Posterior vena cava (tissue), 2 donors: ENCODE data around the gene C16orf90. TPM values are rescaled to one million over a fixed set of nuclear protein-coding genes. Genes with fewer than 3 reads are reported as not detected.
"Not testable (repeated sequence)": the region's sequence is repeated elsewhere in the genome, so short reads cannot be mapped to it uniquely, and the experiment has no call there.

Experiments used
- DNase-seq: peaks from one replicate; pipeline ENCODE4 v3.0.0-alpha.2; 2020; ENCODE audit warnings: low spot score
- intact Hi-C, 2 donors: fragments of 100-400 bp; cut with DNase I; formaldehyde crosslinking; loops; one replicate each; pipeline versions ENCODE4 v1.14.1 to v1.14.2; 2022 to 2023
- total RNA-seq, 2 donors: library from RNA; stranded (reverse); fragmentation: NEBNext Ultra II Directional; extraction: Animal tissue kit (Norgen Biotek cat#: 25700); gene quantifications; one replicate each; pipeline ENCODE4 v1.2.1, GENCODE V29; 2021
- donor health status: DM: yes; HTN: yes; CAD: no.
- donor health status: DM: yes; HTN: yes; CAD: no.

C16orf90 gene
- total RNA-seq, 2 donors from 2014 or later, result not detected

GRCh38 chr16:3515897-3516296, 20.6 kb upstream of the C16orf90 start:
- intact Hi-C loops, result no loop called here
- DNase-seq, result no peak

DNA sequence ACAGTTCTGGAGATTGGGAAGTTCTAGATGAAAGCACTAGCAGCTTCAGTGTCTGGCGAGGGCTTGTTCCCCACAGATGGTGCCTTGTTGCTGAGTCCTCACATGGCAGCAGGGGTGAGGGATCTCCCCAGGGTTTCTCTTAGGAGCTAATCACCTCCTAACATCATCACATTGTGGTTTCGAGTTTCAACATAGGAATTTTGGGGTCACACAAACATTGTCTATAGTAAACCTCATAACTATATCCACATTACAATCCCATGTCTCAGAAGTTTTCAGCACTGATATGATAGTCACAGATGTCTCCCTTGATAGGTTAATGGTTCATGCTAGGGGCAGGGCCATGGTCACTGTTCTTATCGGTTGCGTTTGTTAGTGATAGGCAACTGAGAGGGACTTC, 19.3 kb upstream of the C16orf90 start:
- DNase-seq, result no peak
- intact Hi-C loops, result no loop called here

DNA sequence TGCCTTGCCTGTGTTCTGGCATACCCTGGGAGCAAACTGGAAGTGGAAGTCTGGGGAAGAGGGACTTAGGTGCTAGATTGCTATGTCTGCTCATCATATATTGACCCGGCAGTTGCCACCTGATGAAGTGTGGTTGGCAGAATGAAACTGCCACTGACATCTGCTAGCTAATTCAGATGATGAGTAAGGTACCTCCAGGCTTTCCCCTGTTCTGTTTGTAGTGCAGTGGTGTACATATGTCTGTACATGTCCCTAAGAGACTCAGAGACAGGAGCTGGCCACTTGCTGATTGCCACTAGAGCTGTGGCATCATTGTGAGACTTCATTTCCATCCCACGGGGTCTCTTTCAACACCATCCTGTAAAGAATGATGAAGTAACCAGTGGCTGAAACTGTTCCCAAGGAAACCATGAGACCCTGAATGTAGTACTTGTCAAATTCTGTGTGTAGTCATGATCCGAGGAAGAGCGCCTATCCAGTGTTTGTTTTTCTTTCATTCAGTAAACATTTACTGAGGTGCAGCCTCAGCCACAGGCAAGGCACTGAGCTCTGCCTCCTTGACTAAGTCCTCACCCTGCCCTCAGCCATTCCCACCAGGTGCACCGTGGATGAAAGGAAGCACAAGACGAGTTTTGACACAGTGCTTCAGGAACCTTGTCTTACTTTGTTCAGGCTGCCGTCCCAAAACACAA, 18.7 kb upstream of the C16orf90 start:
- intact Hi-C loops, result no loop called here

DNA sequence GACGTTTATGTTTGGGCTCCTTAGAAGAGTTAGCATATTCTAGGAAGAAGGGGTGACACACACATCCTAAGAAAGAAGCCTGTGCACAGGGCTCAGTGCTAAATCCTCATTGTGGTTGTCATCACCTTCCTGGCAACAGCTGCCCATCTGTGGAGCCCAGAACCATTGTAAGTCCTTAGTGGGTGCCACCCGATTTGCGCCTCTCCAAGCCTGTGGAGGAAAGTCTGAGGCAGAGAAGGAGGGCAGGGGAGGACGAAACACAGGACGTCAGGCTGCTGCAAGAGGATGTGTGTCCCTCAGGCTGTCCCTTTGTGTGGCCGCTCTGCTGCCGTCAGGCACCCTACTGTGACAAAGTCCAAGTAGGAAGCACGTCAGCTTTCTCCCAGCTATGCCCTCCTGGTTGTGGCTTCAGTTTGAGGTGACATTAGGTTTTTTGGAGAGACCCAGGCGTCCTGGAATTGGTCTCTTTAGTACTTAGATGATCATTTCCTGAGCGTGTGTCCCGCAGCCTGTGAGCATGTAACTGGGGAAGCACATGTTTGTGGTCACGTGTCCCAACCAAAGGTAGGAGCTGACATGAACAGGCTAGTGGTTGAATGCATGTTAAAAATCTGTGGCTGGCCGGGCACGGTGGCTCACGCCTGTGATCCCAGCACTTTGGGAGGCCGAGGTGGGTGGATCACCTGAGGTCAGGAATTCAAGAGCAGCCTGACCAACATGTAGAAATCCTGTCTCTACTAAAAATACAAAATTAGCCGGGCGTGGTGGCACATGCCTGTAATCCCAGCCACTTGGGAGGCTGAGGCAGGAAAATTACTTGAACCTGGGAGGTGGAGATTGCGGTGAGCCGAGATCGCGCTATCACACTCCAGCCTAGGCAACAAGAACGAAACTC, 16.2 kb upstream of the C16orf90 start:
- peak; percentile 40 for DNase-seq
- intact Hi-C loops, result no loop called here

More for the DNA sequence above, 18.7 kb upstream of the C16orf90 start:
- DNase-seq, result peak; percentile 20

- peak; percentile 48 for DNase-seq
- intact Hi-C loops, result no loop called here
Observed at GRCh38 chr16:3510416-3510815, 15.1 kb upstream of the C16orf90 start.

DNA sequence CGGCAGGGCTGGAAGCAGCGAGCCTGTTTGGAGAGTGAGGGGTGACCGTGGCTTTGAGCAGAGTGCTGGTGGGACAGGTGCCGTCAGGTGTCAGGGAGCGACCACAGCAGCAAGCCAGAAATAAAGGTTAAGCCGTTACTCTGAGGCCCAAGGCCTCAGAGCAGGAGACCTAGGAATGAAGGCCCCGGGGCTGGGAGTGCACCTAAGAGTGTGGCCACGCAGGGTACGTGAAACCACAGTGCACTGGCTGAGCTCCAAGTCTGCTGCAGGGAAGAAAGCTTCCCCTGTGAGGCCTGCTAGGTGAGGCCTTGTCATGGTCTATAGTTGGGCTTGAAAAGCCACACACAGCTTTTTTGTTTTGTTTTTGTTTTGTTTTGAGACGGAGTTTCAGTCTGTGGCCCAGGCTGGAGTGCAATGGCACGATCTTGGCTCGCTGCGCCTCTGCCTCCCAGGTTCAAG, 14.2 kb upstream of the C16orf90 start:
- intact Hi-C loops, result no loop called here
- DNase-seq, result peak; percentile 64

- DNase-seq, result peak; percentile 37
- intact Hi-C loops, result no loop called here
Observed at GRCh38 chr16:3508736-3509135, 13.4 kb upstream of the C16orf90 start.

DNA sequence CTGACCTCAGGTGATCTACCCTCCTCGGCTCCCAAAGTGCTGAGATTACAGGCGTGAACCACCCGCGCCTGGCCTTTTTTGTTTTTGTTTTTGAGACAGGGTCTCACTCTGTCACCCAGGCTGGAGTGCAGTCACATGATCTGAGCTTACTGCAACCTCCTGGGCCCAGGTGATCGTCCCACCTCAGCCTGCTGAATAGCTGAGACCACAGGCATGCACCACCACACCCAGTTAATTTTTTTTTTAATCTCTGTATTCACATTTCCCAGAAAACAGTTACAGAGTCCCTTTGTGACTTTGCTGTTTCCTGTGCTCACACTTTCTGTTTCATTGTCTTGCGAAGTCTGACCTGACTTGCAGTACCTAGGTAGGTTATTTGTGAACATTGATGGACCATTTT, 8.2 kb upstream of the C16orf90 start:
- peak; percentile 60 for DNase-seq
- intact Hi-C loops, result no loop called here

- intact Hi-C loops, result no loop called here
- peak; percentile 14 for DNase-seq
Observed at GRCh38 chr16:3501783-3502400, 6.6 kb upstream of the C16orf90 start.

DNA sequence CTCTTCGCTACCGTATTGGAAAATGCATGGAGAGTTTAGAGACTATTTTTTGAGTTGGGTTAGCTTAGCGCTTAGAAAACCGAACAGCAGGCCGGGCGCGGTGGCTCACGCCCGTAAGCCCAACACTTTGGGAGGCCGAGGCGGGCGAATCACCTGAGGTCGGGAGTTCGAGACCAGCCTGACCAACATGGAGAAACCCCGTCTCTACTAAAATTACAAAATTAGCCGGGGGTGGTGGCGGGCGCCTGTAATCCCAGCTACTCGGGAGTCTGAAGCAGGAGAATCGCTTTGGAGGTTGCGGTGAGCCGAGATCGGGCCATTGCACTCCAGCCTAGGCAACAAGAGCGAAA, 6.1 kb upstream of the C16orf90 start:
- DNase-seq, result peak; percentile 76
- intact Hi-C loops, result not testable (repeated sequence)

GRCh38 chr16:3498988-3499387, 3.7 kb upstream of the C16orf90 start:
- intact Hi-C loops, result no loop called here
- DNase-seq, result peak; percentile 70

DNA sequence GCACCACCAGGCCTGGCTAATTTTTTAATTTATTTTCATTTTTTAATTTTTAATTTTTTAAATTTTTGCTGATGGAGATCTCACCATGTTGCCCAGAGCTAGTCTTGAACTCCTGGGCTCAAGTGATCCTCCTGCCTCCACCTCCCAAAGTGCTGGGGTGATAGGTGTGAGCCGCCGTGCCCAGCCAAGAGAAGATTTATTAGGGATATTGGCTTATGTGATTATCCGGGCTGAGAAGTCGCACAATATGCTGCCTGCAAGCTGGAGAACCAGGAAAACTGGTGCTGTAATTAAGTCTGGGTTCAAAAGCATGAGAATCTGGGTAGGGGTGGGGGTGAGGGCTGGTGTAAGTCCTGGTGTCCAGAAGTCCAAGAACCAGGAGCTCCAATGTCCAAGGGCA, 2.5 kb upstream of the C16orf90 start:
- intact Hi-C loops, result no loop called here
- peak; percentile 9 for DNase-seq

DNA sequence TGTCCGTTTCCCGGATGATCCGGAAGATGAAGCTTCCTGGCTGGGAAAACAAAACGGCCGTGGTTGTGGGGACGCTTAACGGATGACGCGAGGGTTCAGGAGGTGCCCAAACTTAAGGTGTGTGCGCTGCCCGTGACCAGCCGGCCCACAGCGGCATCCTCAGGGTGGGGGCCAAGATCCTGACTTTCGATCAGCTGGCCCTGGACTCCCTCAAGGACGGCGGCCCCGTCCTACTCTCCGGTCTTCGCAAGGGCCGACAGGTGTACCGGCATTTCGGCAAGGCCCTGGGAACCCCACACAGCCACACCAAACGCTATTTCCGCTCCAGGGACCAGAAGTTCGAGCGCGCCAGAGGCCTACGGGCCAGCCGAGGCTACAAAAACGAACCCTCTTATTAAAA, 1.1 kb upstream of the C16orf90 start:
- intact Hi-C loops, result no loop called here
- peak; percentile 47 for DNase-seq

GRCh38 chr16:3494386-3494973, 809 bp downstream of the C16orf90 start:
- DNase-seq, result peak; percentile 66
- intact Hi-C loops, result no loop called here

DNA sequence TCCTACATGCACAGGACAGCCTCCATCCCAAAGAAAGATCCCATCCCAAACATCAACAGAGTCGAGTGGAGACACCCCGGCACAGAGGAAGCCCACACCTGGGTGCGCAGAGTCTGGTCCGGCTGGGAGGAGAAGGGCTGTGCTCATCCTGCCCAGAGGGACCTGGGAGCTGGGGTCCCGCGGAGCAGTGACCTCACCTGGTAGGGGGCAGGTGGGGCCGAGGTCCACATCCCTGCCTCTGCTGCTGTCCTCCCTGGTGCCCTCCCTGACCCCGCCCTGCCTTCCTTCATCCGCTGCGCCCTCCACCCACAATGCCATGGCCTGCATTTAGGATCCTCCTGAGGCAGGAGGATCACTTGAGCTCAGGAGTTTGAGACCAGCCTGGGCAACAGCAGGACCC, 2.9 kb downstream of the C16orf90 start:
- DNase-seq, result peak; percentile 67

GRCh38 chr16:3490911-3491629, 4.2 kb downstream of the C16orf90 start:
- intact Hi-C loops, result no loop called here
- peak; percentile 81 for DNase-seq

More for the DNA sequence above, 2.9 kb downstream of the C16orf90 start:
- intact Hi-C loops, result no loop called here

- intact Hi-C loops, result no loop called here
Observed at GRCh38 chr16:3488801-3489200, 6.5 kb downstream of the C16orf90 start.

DNA sequence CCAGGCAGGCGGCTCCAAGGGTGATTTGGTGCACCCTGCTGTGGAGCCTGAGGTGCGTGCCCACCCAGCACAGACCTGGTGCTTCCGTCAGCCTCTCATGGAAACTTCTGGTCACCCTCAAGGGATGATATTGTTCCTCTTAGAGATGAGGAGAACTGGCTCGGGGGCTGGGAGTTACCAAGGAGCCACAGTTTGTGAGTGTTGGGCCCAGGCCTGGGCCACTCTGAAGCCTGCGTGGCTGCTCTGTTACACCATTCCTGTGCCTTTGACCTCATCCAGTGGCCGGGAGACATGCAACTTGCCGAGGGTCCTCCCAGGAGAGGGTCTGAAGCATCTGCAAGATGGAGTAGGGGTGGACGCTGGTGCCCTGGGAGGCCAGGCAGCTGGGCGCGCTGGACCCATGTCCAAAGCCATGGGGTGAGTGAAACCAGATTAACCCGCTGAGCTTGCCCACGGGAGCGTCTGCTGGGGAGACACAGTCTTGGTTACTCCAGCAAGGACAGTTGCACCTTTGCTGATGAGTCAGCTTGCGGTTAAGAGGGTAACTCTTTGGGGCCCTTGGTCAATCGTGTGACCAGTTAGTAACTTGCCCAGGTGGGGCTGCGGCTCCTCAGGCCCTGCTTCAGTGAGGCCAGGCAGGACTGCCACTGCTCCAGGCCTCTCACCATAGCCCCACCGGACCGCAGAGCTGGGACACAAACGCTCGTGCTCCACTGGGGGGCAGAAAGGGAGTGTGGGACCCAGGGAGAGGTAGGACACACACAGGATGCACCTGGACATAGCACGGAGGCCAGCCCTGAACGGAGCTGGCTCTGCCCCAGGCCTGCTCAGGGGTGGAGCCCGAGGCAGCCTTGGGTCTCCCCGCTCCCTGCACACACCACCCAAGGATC, 7.5 kb downstream of the C16orf90 start:
- DNase-seq, result peak; percentile 58
- intact Hi-C loops, result no loop called here

More at GRCh38 chr16:3488801-3489200, 6.5 kb downstream of the C16orf90 start:
- DNase-seq, result no peak
